ENCODE results near the gene OSBPL8. TPM values are rescaled to one million over a fixed set of nuclear protein-coding genes. Genes with fewer than 3 reads are reported as not detected.

The OSBPL8 gene
- total RNA-seq, 2 experiments from 2014 or later = 25.0 to 61.3 TPM

- ChIA-PET POLR2A (interaction anchor here (0.6 kb wide), 1 partner anchor 366 kb away, joined by 4 read pairs; no protein-coding TSS in a partner anchor), CTCF (ENCODE audit: unreplicated experiment) (no interaction called here)
- H4K20me1 ChIP-seq (ENCODE audit: insufficient read depth, low read length) = no peaks in the 10 kb centered on the region
- no peak overlapping the region for H3K27ac ChIP-seq (ENCODE audit: low read depth, low read length, poor library complexity, severe bottlenecking)
- no peak overlapping the region for H2AFZ ChIP-seq (ENCODE audit: low read length)
- intact Hi-C loops (cut with micrococcal nuclease; ENCODE audit: unreplicated experiment) = no loop called here
- no peak for DNase-seq (ENCODE audit: low spot score)
- BruUV-seq (replicated peaks) = no TSS peak
- no peaks in the 10 kb centered on the region for H3K9me2 ChIP-seq (ENCODE audit: insufficient read depth, low read length)
- H3K9me3 ChIP-seq (ENCODE audit: low read length) = no peaks in the 10 kb centered on the region
- TF ChIP-seq CTCF (conservative IDR thresholded peaks at IDR 0.05; ENCODE audit: low read length) = no peak
- no peak for TF ChIP-seq EZH2phosphoT487 (IDR thresholded peaks at IDR 0.05; ENCODE audit: borderline replicate concordance, low read depth, low read length)
- no peaks in the 10 kb centered on the region for H3K4me1 ChIP-seq (ENCODE audit: insufficient read depth, low read length, poor library complexity, severe bottlenecking)
- no peaks in the 10 kb centered on the region for H3K79me2 ChIP-seq (ENCODE audit: insufficient read depth, low read depth, low read length)
- H3K36me3 ChIP-seq (ENCODE audit: insufficient read depth, low read length) = no peaks in the 10 kb centered on the region
- no peak overlapping the region for H3K4me3 ChIP-seq (ENCODE audit: low read depth, low read length, poor library complexity, severe bottlenecking)
- no peak overlapping the region for H3K4me2 ChIP-seq (ENCODE audit: low read length)
Observed at GRCh38 chr12:76303365-76303764, 256.2 kb downstream of the OSBPL8 start.

Small RNA genes within 50 kb of the gene (small RNA-seq; reads per million reads assigned to genes)
- 0.16 reads per million for gene RN7SKP172

Other genes with a start within 250 kb of the OSBPL8 start
- gene BBS10, start 211.4 kb downstream of the OSBPL8 start, total RNA-seq (2014; rRNA removed; shearing (Covaris generic)) = 5.8 and 6.2 TPM in 2 replicates
- 5.5 and 6.3 TPM in 2 replicates for gene BBS10, start 211.4 kb downstream of the OSBPL8 start, total RNA-seq (2022)
- 24.0 and 27.4 TPM in 2 replicates for gene ZDHHC17, start 204.3 kb upstream of the OSBPL8 start, total RNA-seq (2014; rRNA removed; shearing (Covaris generic))
- gene ZDHHC17, start 204.3 kb upstream of the OSBPL8 start, total RNA-seq (2022) = 32.8 and 34.0 TPM in 2 replicates